K562 (cell line): ENCODE measurements around the gene DCUN1D2.

Experiments
- CHAMP1 ChIP-seq: fragments of 450-650 bp; IDR thresholded peaks from 2 replicates; pipeline ENCODE4 v1.6.1; 2016; ENCODE audit warnings: mild to moderate bottlenecking
- CREM ChIP-seq: IDR thresholded peaks from 2 replicates; pipeline ENCODE4 v1.6.1; 2014; ENCODE audit warnings: antibody characterized with exemption, low read depth
- CTCF ChIP-seq, 3 experiments: IDR thresholded peaks in 2 of 3; conservative IDR thresholded peaks in 1 of 3; 2 replicates each; pipeline ENCODE4 v1.5.1; 2011 to 2012; ENCODE audit warnings: low read length in 3 of 3, mild to moderate bottlenecking in 3 of 3, control low read depth in 2 of 3, improper control_type of control experiment in 1 of 3, inconsistent platforms in 1 of 3, low read depth in 1 of 3, mixed read lengths in 1 of 3, moderate library complexity in 1 of 3; ENCODE audit not compliant: insufficient read depth in 2 of 3
- E2F1 ChIP-seq: sonication (generic); formaldehyde crosslinking; IDR thresholded peaks from 2 replicates; pipeline ENCODE4 v1.8.1; 2023; ENCODE audit warnings: mild to moderate bottlenecking, missing genetic modification reagents, moderate library complexity
- HDAC2 ChIP-seq: fragments of 450-650 bp; IDR thresholded peaks from 2 replicates; pipeline ENCODE4 v1.6.1; 2016; ENCODE audit warnings: mild to moderate bottlenecking
- NR2F6 ChIP-seq: fragments of 450-650 bp; formaldehyde crosslinking; IDR thresholded peaks from 2 replicates; pipeline ENCODE4 v1.4.0; 2020; ENCODE audit warnings: mild to moderate bottlenecking
- NR3C1 ChIP-seq: sonication (generic); formaldehyde crosslinking; IDR thresholded peaks from 2 replicates; pipeline ENCODE4 v1.8.1; 2022; ENCODE audit warnings: missing genetic modification reagents
- PTTG1 ChIP-seq: fragments of 450-650 bp; IDR thresholded peaks from 2 replicates; pipeline ENCODE4 v1.6.1; 2016; ENCODE audit warnings: low read depth, mild to moderate bottlenecking, missing genetic modification characterization, missing compliant biosample characterization
- SP2 ChIP-seq: IDR thresholded peaks from 2 replicates; pipeline ENCODE4 v1.6.1; 2011; ENCODE audit warnings: mild to moderate bottlenecking, low read depth, low read length, moderate library complexity; ENCODE audit not compliant: poor library complexity, severe bottlenecking; ENCODE audit errors: extremely low read depth
- ZNF175 ChIP-seq: fragments of 200-800 bp; sonication (Bioruptor generic); IDR thresholded peaks from 2 replicates; pipeline ENCODE4 v1.6.1; 2016; ENCODE audit warnings: low read depth, mild to moderate bottlenecking, missing genetic modification characterization, missing compliant biosample characterization

- TF ChIP-seq HDAC2 (no peak), SP2 (no peak), ZNF175 (CRISPR knock-in tag) (no peak), NR3C1 (no peak), CHAMP1 (no peak), CTCF (IDR thresholded peaks at IDR 0.05 in 2 of 3, conservative IDR thresholded peaks at IDR 0.05 in 1 of 3; ENCODE audit: insufficient read depth in 2 of 3, low read depth in 1 of 3, low read length in 3 of 3) (no peak), PTTG1 (no peak), CREM (no peak), E2F1 (CRISPR knock-in tag) (no peak), NR2F6 (CRISPR knock-in tag) (no peak)
Measured at GRCh38 chr13:113513761-113514160, 23.2 kb upstream of the DCUN1D2 start.
